Endothelial cell of umbilical vein (primary cell): ENCODE data around the gene SEMA3A. TPM values are rescaled to one million over a fixed set of nuclear protein-coding genes. Genes with fewer than 3 reads are reported as not detected.

ENCODE experiments used
- BruUV-seq: library from RNA; stranded (reverse); fragments of 400-500 nt; replicated peaks from 2 replicates; lab custom pipeline; 2021; lab: Mats Ljungman, UMichigan
- CTCF ChIA-PET: fragments of 300-600, 350-600 bp; sonication (Branson Sonifier 250); formaldehyde crosslinking; loops from one replicate; lab custom pipeline; 2021; ENCODE audit warnings: antibody characterized with exemption, inconsistent platforms; lab: Charles Lee
- POLR2A ChIA-PET: fragments of 300-600, 350-600 bp; sonication (Branson Sonifier 250); formaldehyde crosslinking; loops from one replicate; lab custom pipeline; 2021; ENCODE audit warnings: antibody characterized with exemption, inconsistent platforms; lab: Charles Lee
- DNase-seq: peaks from one replicate; pipeline ENCODE4 v3.0.0-alpha.2; 2011; ENCODE audit warnings: low read depth, low spot score
- FAIRE-seq: peaks from 2 replicates; lab custom pipeline; 2011; peaks lifted over from hg19 to GRCh38; lab: Jason Lieb, UNC
- H2AFZ ChIP-seq: 2 replicates; pipeline ENCODE4 v1.6.0; 2012; ENCODE audit warnings: low read depth, low read length, control low read depth, inconsistent platforms
- H3K27ac ChIP-seq: 2 replicates; pipeline ENCODE4 v1.5.1; 2011; ENCODE audit warnings: low read depth, mild to moderate bottlenecking, control low read depth, low read length, moderate library complexity; ENCODE audit not compliant: insufficient read depth
- H3K27me3 ChIP-seq, 2 experiments: 2 replicates each; pipeline versions ENCODE4 v1.6.0 to v1.6.1; 2011; ENCODE audit warnings: low read length in 2 of 2, mixed read lengths in 1 of 2; ENCODE audit not compliant: control insufficient read depth in 2 of 2, insufficient read depth in 2 of 2
- H3K36me3 ChIP-seq, 2 experiments: 2 replicates in 1 of 2; 3 replicates in 1 of 2; pipeline ENCODE4 v1.5.1; 2011; ENCODE audit warnings: low read length in 2 of 2, mild to moderate bottlenecking in 1 of 2, moderate library complexity in 1 of 2; ENCODE audit not compliant: control insufficient read depth in 2 of 2, insufficient read depth in 2 of 2; ENCODE audit errors: extremely low read depth in 1 of 2
- H3K4me1 ChIP-seq: 3 replicates; pipeline ENCODE4 v1.5.1; 2011; ENCODE audit warnings: mild to moderate bottlenecking, low read length; ENCODE audit not compliant: control insufficient read depth, insufficient read depth; ENCODE audit errors: extremely low read depth
- H3K4me2 ChIP-seq: 2 replicates; pipeline ENCODE4 v1.6.1; 2011; ENCODE audit warnings: low read length, control low read depth, mixed read lengths; ENCODE audit not compliant: insufficient read depth
- H3K4me3 ChIP-seq, 3 experiments: fragments of 200-600 bp in 1 of 3; sonication (generic), shearing (Covaris generic) in 1 of 3; replicated peaks in 1 of 3; 2 replicates each; pipeline ENCODE4 v1.5.1; 2011 to 2016; ENCODE audit warnings: control low read depth in 3 of 3, low read length in 3 of 3, mild to moderate bottlenecking in 2 of 3, inconsistent platforms in 1 of 3, low read depth in 1 of 3, moderate library complexity in 1 of 3; ENCODE audit not compliant: insufficient read depth in 1 of 3
- H3K79me2 ChIP-seq: 2 replicates; pipeline ENCODE4 v1.6.0; 2012; ENCODE audit warnings: low read length, inconsistent platforms; ENCODE audit not compliant: control insufficient read depth, insufficient read depth
- H3K9ac ChIP-seq: replicated peaks from 2 replicates; pipeline ENCODE3; 2011; ENCODE audit warnings: low read length, control low read depth; ENCODE audit not compliant: insufficient read depth; ENCODE audit errors: extremely low read depth
- H3K9me1 ChIP-seq: replicated peaks from 3 replicates; pipeline ENCODE4 v1.6.0; 2011; ENCODE audit warnings: mild to moderate bottlenecking, low read length; ENCODE audit not compliant: control insufficient read depth, insufficient read depth; ENCODE audit errors: extremely low read depth
- H3K9me3 ChIP-seq: replicated peaks from 2 replicates; pipeline ENCODE4 v1.5.1; 2012; ENCODE audit warnings: low read length, inconsistent platforms; ENCODE audit not compliant: control insufficient read depth, insufficient read depth
- H4K20me1 ChIP-seq: replicated peaks from 2 replicates; pipeline ENCODE3; 2011; ENCODE audit warnings: mild to moderate bottlenecking, low read length; ENCODE audit not compliant: control insufficient read depth, insufficient read depth; ENCODE audit errors: extremely low read depth
- CTCF ChIP-seq, 2 donors: IDR thresholded peaks; 1 replicate in 1 of 2; 2 replicates in 1 of 2; pipeline ENCODE4 v1.5.1; 2011; ENCODE audit warnings: low read length in 2 of 2, mild to moderate bottlenecking in 2 of 2, moderate library complexity in 2 of 2, control low read depth in 1 of 2, inconsistent platforms in 1 of 2, low read depth in 1 of 2; ENCODE audit not compliant: insufficient read depth in 1 of 2; ENCODE audit errors: extremely low read depth in 1 of 2
- EZH2 ChIP-seq: IDR thresholded peaks from 2 replicates; pipeline ENCODE4 v1.6.1; 2012; ENCODE audit warnings: borderline replicate concordance, low read depth, mild to moderate bottlenecking, moderate library complexity, low read length, inconsistent platforms; ENCODE audit not compliant: severe bottlenecking
- FOS ChIP-seq: IDR thresholded peaks from 2 replicates; pipeline ENCODE4 v1.6.1; 2011; ENCODE audit warnings: mild to moderate bottlenecking, low read length, moderate library complexity, borderline replicate concordance; ENCODE audit not compliant: insufficient read depth
- GATA2 ChIP-seq: IDR thresholded peaks from 2 replicates; pipeline ENCODE4 v1.7.0; 2011; ENCODE audit warnings: low read depth, mild to moderate bottlenecking, moderate library complexity, mixed read lengths, low read length; ENCODE audit not compliant: insufficient read length, insufficient read depth
- JUN ChIP-seq: IDR thresholded peaks from 2 replicates; pipeline ENCODE4 v1.6.1; 2011; ENCODE audit warnings: borderline replicate concordance, low read depth; ENCODE audit not compliant: insufficient read length, insufficient read depth
- MAX ChIP-seq: IDR thresholded peaks from 2 replicates; pipeline ENCODE4 v1.6.1; 2011; ENCODE audit not compliant: insufficient read depth, insufficient read length
- MYC ChIP-seq: IDR thresholded peaks from one replicate; pipeline ENCODE4 v1.6.1; 2011; ENCODE audit warnings: mild to moderate bottlenecking, low read depth, low read length
- POLR2A ChIP-seq: IDR thresholded peaks from 2 replicates; pipeline ENCODE4 v1.6.1; 2012; ENCODE audit warnings: low read depth, mild to moderate bottlenecking, control low read depth, low read length
- POLR2AphosphoS5 ChIP-seq: IDR thresholded peaks from 2 replicates; pipeline ENCODE4 v1.6.1; 2012; ENCODE audit warnings: low read depth, mild to moderate bottlenecking, control low read depth, low read length, moderate library complexity; ENCODE audit not compliant: insufficient read depth
- dilution Hi-C: fragments of 300-500 bp; cut with MboI; formaldehyde crosslinking; loops from one replicate; pipeline ENCODE4 v1.15.0; 2019; ENCODE audit warnings: low sequenced_read_pairs; ENCODE audit not compliant: extremely low pct_ligation_motif_present
- intact Hi-C: fragments of 100-400 bp; cut with micrococcal nuclease; formaldehyde crosslinking; loops from one replicate; pipeline ENCODE4 v1.10.0; 2022
- polyA plus RNA-seq, 4 experiments: library from polyadenylated mRNA; depleted of rRNA in 3 of 4; stranded (reverse) in 3 of 4; unstranded in 1 of 4; fragments of >200 nt; gene quantifications; 2 replicates each; pipeline versions ENCODE4 v1.2.1 to v1.2.3, GENCODE V29; 2011 to 2012; ENCODE audit warnings: missing spikeins in 1 of 4
- total RNA-seq: library from RNA; stranded (reverse); gene quantifications from 2 replicates; pipeline ENCODE4 v1.2.3, GENCODE V29; 2021

Gene SEMA3A
- total and polyA plus RNA-seq, 2 donors (not counting 3 experiments of a cell fraction or from before 2014, with no cell fraction given): 0.68 to 1.2 TPM

DNA sequence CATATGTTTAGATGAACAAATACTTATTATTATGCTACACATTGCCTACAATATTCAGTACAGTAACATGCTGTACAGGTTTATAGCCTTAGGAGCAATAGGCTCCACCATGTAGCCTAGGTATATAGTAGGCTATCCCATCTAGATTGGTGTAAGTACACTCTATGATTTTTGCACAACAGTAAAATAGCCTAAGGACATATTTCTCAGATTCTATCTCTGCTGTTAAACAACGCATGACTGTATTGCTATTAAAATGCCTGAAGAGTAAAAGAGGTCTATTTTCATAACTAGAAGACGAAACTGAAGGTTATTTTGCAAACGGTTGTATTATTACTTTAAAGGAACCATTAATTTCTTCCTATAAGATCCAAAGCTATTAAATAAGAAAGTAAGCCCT is 88.3 kb downstream of the SEMA3A start:
- no peaks in the 10 kb centered on the region for H3K27me3 ChIP-seq
- dilution Hi-C loops (no loop called here), intact Hi-C loops (no loop called here)
- TF ChIP-seq CTCF (IDR thresholded peaks at IDR 0.05; ENCODE audit: extremely low read depth in 1 of 2, insufficient read depth in 1 of 2, low read depth in 1 of 2, low read length in 2 of 2) (no peak), GATA2 (no peak), JUN (no peak), MYC (no peak), EZH2 (no peak), POLR2A (no peak), MAX (no peak), POLR2AphosphoS5 (no peak), FOS (no peak)
- FAIRE-seq (no peak), DNase-seq (no peak)
- POLR2A ChIA-PET: no interaction called here
- H3K4me1 ChIP-seq: peaks cover 9% of the 10 kb centered on the region
- no peaks in the 10 kb centered on the region for H4K20me1 ChIP-seq
- H3K27ac ChIP-seq: no peak overlapping the region
- BruUV-seq: no TSS peak
- H3K9me1 ChIP-seq: no peaks in the 10 kb centered on the region
- no peaks in the 10 kb centered on the region for H3K36me3 ChIP-seq
- CTCF ChIA-PET: interaction anchor here (1.0 kb wide), 1 partner anchor 18 kb away, joined by 3 read pairs; no protein-coding TSS in a partner anchor
- no peak overlapping the region for H3K4me2 ChIP-seq
- no peak overlapping the region for H3K4me3 ChIP-seq
- no peak overlapping the region for H2AFZ ChIP-seq
- H3K9me3 ChIP-seq: no peaks in the 10 kb centered on the region
- no peak overlapping the region for H3K9ac ChIP-seq
- H3K79me2 ChIP-seq: no peaks in the 10 kb centered on the region
